HepG2 (cell line): ENCODE results near the gene STRADA. TPM values are rescaled to one million over a fixed set of nuclear protein-coding genes. Genes with fewer than 3 reads are reported as not detected.
A peak's percentile ranks its signal among the peaks of the same experiment; 100 is the strongest.

Source experiments
- HES4 ChIP-seq: sonication (generic); formaldehyde crosslinking; IDR thresholded peaks from 2 replicates; pipeline ENCODE4 v1.9.0; 2021; ENCODE audit warnings: mild to moderate bottlenecking, missing genetic modification reagents, borderline replicate concordance
- HHEX ChIP-seq: IDR thresholded peaks from 2 replicates; pipeline ENCODE4 v1.6.1; 2016; ENCODE audit warnings: control low read depth
- HNRNPL ChIP-seq: fragments of 200-400 bp; formaldehyde crosslinking; IDR thresholded peaks from 2 replicates; pipeline ENCODE4 v1.6.1; 2017; ENCODE audit warnings: mild to moderate bottlenecking, low read depth, low read length
- IKZF5 ChIP-seq: IDR thresholded peaks from 2 replicates; pipeline ENCODE4 v1.6.1; 2018; ENCODE audit warnings: missing genetic modification reagents, mild to moderate bottlenecking, missing compliant biosample characterization
- KLF6 ChIP-seq: IDR thresholded peaks from 2 replicates; pipeline ENCODE4 v1.8.0; 2016; ENCODE audit warnings: missing biosample characterization, missing genetic modification reagents
- MBD4 ChIP-seq: IDR thresholded peaks from 2 replicates; pipeline ENCODE4 v1.6.1; 2012; ENCODE audit warnings: low read length, inconsistent platforms, borderline replicate concordance
- MEIS1 ChIP-seq: sonication (generic); formaldehyde crosslinking; IDR thresholded peaks from 2 replicates; pipeline ENCODE4 v1.9.0; 2021; ENCODE audit warnings: mild to moderate bottlenecking, missing genetic modification reagents, moderate library complexity, borderline replicate concordance
- SATB2 ChIP-seq: sonication (generic); formaldehyde crosslinking; IDR thresholded peaks from 2 replicates; pipeline ENCODE4 v1.5.0; 2020; ENCODE audit warnings: missing genetic modification reagents
- SOX13 ChIP-seq, 3 experiments: fragments of 450-650 bp in 1 of 3; sonication (generic) in 1 of 3; formaldehyde crosslinking in 1 of 3; IDR thresholded peaks in 2 of 3; conservative IDR thresholded peaks in 1 of 3; 2 replicates each; pipeline versions ENCODE4 v1.5.0 to v1.6.1; 2016 to 2020; ENCODE audit warnings: antibody characterized with exemption in 1 of 3, mild to moderate bottlenecking in 1 of 3, missing compliant biosample characterization in 1 of 3, missing genetic modification reagents in 1 of 3, moderate library complexity in 1 of 3
- ZBTB26 ChIP-seq: IDR thresholded peaks from 2 replicates; pipeline ENCODE4 v1.6.1; 2016; ENCODE audit warnings: missing compliant biosample characterization, missing genetic modification reagents, borderline replicate concordance
- ZBTB37 ChIP-seq: sonication (generic); formaldehyde crosslinking; IDR thresholded peaks from 2 replicates; pipeline ENCODE4 v1.4.0; 2020; ENCODE audit warnings: mild to moderate bottlenecking, missing genetic modification reagents
- ZBTB38 ChIP-seq: sonication (generic); formaldehyde crosslinking; IDR thresholded peaks from 2 replicates; pipeline ENCODE4 v1.5.1; 2020; ENCODE audit warnings: mild to moderate bottlenecking, missing genetic modification reagents
- ZBTB46 ChIP-seq: sonication (generic); formaldehyde crosslinking; IDR thresholded peaks from 2 replicates; pipeline ENCODE4 v1.4.0; 2020; ENCODE audit warnings: mild to moderate bottlenecking, missing genetic modification reagents, borderline replicate concordance
- ZMAT3 ChIP-seq: sonication (generic); formaldehyde crosslinking; conservative IDR thresholded peaks from 2 replicates; pipeline ENCODE4 v1.7.0; 2021; ENCODE audit warnings: missing genetic modification reagents
- ZNF225 ChIP-seq: sonication (generic); formaldehyde crosslinking; IDR thresholded peaks from 2 replicates; pipeline ENCODE4 v1.4.0; 2020; ENCODE audit warnings: mild to moderate bottlenecking, missing genetic modification reagents
- ZNF350 ChIP-seq: sonication (generic); formaldehyde crosslinking; IDR thresholded peaks from 2 replicates; pipeline ENCODE4 v1.4.0; 2020; ENCODE audit warnings: mild to moderate bottlenecking, low read depth, missing genetic modification reagents, borderline replicate concordance
- polyA plus RNA-seq, 8 experiments: library from polyadenylated mRNA; depleted of rRNA in 3 of 8; stranded (reverse) in 7 of 8; unstranded in 1 of 8; fragments of >200 nt; fragmentation: Illumina TruSeq in 4 of 8; extraction: Trizol in 4 of 8; gene quantifications; 2 replicates each; pipeline versions ENCODE4 v1.2.1 to v1.2.3, GENCODE V29; 2011 to 2016; ENCODE audit warnings: low read depth in 4 of 8, missing spikeins in 1 of 8, mixed read lengths in 1 of 8; ENCODE audit not compliant: insufficient read depth in 1 of 8
- total RNA-seq, 5 experiments: library from RNA; depleted of rRNA; stranded (reverse); fragments of >200 nt; fragmentation: Illumina TruSeq; extraction: Trizol; gene quantifications; 2 replicates each; pipeline ENCODE4 v1.2.3, GENCODE V29; 2016; ENCODE audit warnings: low read depth in 1 of 5
- TF ChIP-seq, protein P1 (sequence below): IDR thresholded peaks from 2 replicates; pipeline ENCODE4 v1.6.1; 2012; ENCODE audit warnings: low read length, improper control_type of control experiment
- TF ChIP-seq, protein P2 (sequence below): sonication (generic); formaldehyde crosslinking; IDR thresholded peaks from 2 replicates; pipeline ENCODE4 v1.4.0; 2020; ENCODE audit warnings: missing genetic modification reagents

STRADA gene
- total and polyA plus RNA-seq, 2 of the 13 experiments (the other 11 are each of a cell fraction or from before 2014, with no cell fraction given): 17.6 to 17.9 TPM

DNA sequence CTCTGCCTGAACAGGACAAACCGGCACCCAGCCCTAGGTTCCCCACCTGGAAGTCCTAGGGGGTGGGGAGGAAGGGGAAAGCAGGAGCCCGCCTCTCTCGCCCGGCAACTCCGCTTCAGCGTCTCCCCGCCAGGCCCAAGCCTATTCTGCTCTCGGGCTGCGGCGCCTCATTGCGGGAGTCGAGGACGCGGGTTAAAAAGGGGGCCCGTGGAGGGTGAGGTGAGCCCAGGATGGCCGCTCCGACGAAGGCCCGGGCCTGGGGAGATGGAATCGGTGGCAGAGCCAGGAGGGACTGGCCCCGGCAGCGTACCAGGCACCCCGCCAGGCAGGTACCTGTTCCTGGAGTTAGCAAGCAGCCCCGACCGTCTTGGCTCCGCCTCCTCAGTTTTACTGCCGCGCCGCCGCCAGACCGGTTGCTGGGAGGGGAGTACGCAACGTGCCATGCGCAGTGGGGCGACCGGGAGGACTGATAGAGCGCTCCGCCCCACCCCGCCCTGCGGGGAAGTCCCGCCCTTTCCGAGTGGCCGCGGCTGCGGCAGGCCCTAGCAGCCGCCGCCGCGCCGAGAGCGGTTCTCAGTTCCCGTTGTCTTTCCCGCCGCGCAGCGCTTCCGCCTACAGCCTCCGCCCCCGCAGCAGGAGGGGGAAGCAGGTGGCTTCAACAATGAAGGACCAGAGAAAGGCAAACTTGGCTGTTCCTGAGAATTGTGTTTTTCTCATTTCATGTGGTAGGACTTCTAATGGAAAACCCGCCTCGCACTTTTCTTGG, at the start of gene STRADA (continued):
- no peak for TF ChIP-seq SOX13 (IDR thresholded peaks at IDR 0.05)
- no peak for TF ChIP-seq SOX13 (CRISPR knock-in tag; conservative IDR thresholded peaks at IDR 0.05 in 1 of 2, IDR thresholded peaks at IDR 0.05 in 1 of 2)
- TF ChIP-seq HES4 (CRISPR knock-in tag): peak; percentile 90
- no peak for TF ChIP-seq ZBTB26 (CRISPR knock-in tag)
- 0 out of 2 replicates have a peak, but pooled peaks have one; percentile 70 for TF ChIP-seq MEIS1
- peak; percentile 86 for TF ChIP-seq ZBTB38 (CRISPR knock-in tag)
- peak; percentile 29; the same call in 1 of the 2 replicates for TF ChIP-seq ZBTB46 (CRISPR knock-in tag)
- TF ChIP-seq, protein P1, sequence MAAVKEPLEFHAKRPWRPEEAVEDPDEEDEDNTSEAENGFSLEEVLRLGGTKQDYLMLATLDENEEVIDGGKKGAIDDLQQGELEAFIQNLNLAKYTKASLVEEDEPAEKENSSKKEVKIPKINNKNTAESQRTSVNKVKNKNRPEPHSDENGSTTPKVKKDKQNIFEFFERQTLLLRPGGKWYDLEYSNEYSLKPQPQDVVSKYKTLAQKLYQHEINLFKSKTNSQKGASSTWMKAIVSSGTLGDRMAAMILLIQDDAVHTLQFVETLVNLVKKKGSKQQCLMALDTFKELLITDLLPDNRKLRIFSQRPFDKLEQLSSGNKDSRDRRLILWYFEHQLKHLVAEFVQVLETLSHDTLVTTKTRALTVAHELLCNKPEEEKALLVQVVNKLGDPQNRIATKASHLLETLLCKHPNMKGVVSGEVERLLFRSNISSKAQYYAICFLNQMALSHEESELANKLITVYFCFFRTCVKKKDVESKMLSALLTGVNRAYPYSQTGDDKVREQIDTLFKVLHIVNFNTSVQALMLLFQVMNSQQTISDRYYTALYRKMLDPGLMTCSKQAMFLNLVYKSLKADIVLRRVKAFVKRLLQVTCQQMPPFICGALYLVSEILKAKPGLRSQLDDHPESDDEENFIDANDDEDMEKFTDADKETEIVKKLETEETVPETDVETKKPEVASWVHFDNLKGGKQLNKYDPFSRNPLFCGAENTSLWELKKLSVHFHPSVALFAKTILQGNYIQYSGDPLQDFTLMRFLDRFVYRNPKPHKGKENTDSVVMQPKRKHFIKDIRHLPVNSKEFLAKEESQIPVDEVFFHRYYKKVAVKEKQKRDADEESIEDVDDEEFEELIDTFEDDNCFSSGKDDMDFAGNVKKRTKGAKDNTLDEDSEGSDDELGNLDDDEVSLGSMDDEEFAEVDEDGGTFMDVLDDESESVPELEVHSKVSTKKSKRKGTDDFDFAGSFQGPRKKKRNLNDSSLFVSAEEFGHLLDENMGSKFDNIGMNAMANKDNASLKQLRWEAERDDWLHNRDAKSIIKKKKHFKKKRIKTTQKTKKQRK: no peak
- peak; percentile 54 for TF ChIP-seq ZMAT3 (CRISPR knock-in tag)
- no peak for TF ChIP-seq ZBTB37
- TF ChIP-seq MBD4: no peak
- no peak for TF ChIP-seq HHEX
- no peak for TF ChIP-seq ZNF225
- TF ChIP-seq KLF6 (CRISPR knock-in tag): no peak
- TF ChIP-seq SATB2 (CRISPR knock-in tag): no peak; the same call in 1 of the 2 replicates
- peak; percentile 52; the same call in 1 of the 2 replicates for TF ChIP-seq HNRNPL
- peak; percentile 91 for TF ChIP-seq ZNF350 (CRISPR knock-in tag)
- TF ChIP-seq IKZF5 (CRISPR knock-in tag): peak; percentile 86
- TF ChIP-seq, protein P2, sequence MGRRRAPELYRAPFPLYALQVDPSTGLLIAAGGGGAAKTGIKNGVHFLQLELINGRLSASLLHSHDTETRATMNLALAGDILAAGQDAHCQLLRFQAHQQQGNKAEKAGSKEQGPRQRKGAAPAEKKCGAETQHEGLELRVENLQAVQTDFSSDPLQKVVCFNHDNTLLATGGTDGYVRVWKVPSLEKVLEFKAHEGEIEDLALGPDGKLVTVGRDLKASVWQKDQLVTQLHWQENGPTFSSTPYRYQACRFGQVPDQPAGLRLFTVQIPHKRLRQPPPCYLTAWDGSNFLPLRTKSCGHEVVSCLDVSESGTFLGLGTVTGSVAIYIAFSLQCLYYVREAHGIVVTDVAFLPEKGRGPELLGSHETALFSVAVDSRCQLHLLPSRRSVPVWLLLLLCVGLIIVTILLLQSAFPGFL (CRISPR knock-in tag): no peak; the same call in 1 of the 2 replicates
